H9 (cell line): Measurements from ENCODE around the gene LDLR. TPM values are rescaled to one million over a fixed set of nuclear protein-coding genes. Genes with fewer than 3 reads are reported as not detected.

Experiments
- DNase-seq: peaks from one replicate; pipeline ENCODE4 v3.0.0-alpha.2; 2017
- H2AFZ ChIP-seq: one replicate; pipeline ENCODE4 v1.6.1; 2013; ENCODE audit warnings: mild to moderate bottlenecking, low read length, control low read depth, moderate library complexity
- H2AK5ac ChIP-seq: 2 replicates; pipeline ENCODE4 v1.6.1; 2013; ENCODE audit warnings: low read length, control low read depth, mixed read lengths; ENCODE audit not compliant: insufficient read length
- H2BK120ac ChIP-seq: one replicate; pipeline ENCODE4 v1.6.1; 2013; ENCODE audit warnings: low read depth, mild to moderate bottlenecking, low read length, control low read depth, inconsistent platforms; ENCODE audit not compliant: poor library complexity, severe bottlenecking
- H2BK12ac ChIP-seq: 2 replicates; pipeline ENCODE4 v1.6.1; 2013; ENCODE audit warnings: low read length, control low read depth, mixed read lengths, low read depth; ENCODE audit not compliant: insufficient read length
- H2BK15ac ChIP-seq: 2 replicates; pipeline ENCODE4 v1.6.1; 2013; ENCODE audit warnings: low read depth, low read length, control low read depth
- H2BK20ac ChIP-seq: one replicate; pipeline ENCODE4 v1.6.1; 2013; ENCODE audit warnings: low read depth, mild to moderate bottlenecking, low read length, control low read depth, inconsistent platforms; ENCODE audit not compliant: poor library complexity, severe bottlenecking
- H2BK5ac ChIP-seq: 2 replicates; pipeline ENCODE4 v1.6.1; 2013; ENCODE audit warnings: low read length, control low read depth, mixed read lengths; ENCODE audit not compliant: insufficient read length
- H3K14ac ChIP-seq: 2 replicates; pipeline ENCODE4 v1.6.1; 2013; ENCODE audit warnings: low read length, control low read depth; ENCODE audit not compliant: insufficient read depth
- H3K18ac ChIP-seq: 2 replicates; pipeline ENCODE4 v1.6.1; 2013; ENCODE audit warnings: low read depth, mild to moderate bottlenecking, mixed read lengths, low read length, control low read depth; ENCODE audit not compliant: insufficient read length
- H3K23ac ChIP-seq: 2 replicates; pipeline ENCODE4 v1.6.1; 2013; ENCODE audit warnings: low read length, control low read depth, mixed read lengths, low read depth; ENCODE audit not compliant: insufficient read length
- H3K23me2 ChIP-seq: 2 replicates; pipeline ENCODE4 v1.6.1; 2013; ENCODE audit warnings: low read depth, mild to moderate bottlenecking, mixed read lengths, low read length, control low read depth; ENCODE audit not compliant: insufficient read length, poor library complexity, severe bottlenecking
- H3K27ac ChIP-seq: 2 replicates; pipeline ENCODE4 v1.5.1; 2013; ENCODE audit warnings: low read length, control low read depth, mixed read lengths, low read depth; ENCODE audit not compliant: insufficient read length
- H3K27me3 ChIP-seq: 2 replicates; pipeline ENCODE4 v1.6.1; 2013; ENCODE audit warnings: low read length, control low read depth, inconsistent platforms; ENCODE audit not compliant: insufficient read depth
- H3K4ac ChIP-seq: 2 replicates; pipeline ENCODE4 v1.6.1; 2013; ENCODE audit warnings: low read depth, mild to moderate bottlenecking, control low read depth, inconsistent platforms, low read length, moderate library complexity
- H3K4me1 ChIP-seq: 2 replicates; pipeline ENCODE4 v1.6.1; 2013; ENCODE audit warnings: low read length, control low read depth, inconsistent platforms; ENCODE audit not compliant: insufficient read depth
- H3K4me2 ChIP-seq: 2 replicates; pipeline ENCODE4 v1.6.1; 2013; ENCODE audit warnings: low read length, control low read depth, mixed read lengths; ENCODE audit not compliant: insufficient read length, insufficient read depth
- H3K56ac ChIP-seq: 2 replicates; pipeline ENCODE4 v1.6.1; 2013; ENCODE audit warnings: low read depth, mild to moderate bottlenecking, mixed read lengths, low read length, control low read depth; ENCODE audit not compliant: insufficient read length
- H3K79me1 ChIP-seq: 2 replicates; pipeline ENCODE4 v1.6.1; 2013; ENCODE audit warnings: low read depth, mild to moderate bottlenecking, moderate library complexity, low read length, control low read depth, inconsistent platforms; ENCODE audit not compliant: insufficient read depth, poor library complexity, severe bottlenecking
- H3K79me2 ChIP-seq: 2 replicates; pipeline ENCODE4 v1.6.1; 2013; ENCODE audit warnings: low read length, control low read depth, inconsistent platforms; ENCODE audit not compliant: insufficient read depth
- H3K9ac ChIP-seq: 2 replicates; pipeline ENCODE4 v1.6.1; 2013; ENCODE audit warnings: low read length, control low read depth, mixed read lengths; ENCODE audit not compliant: insufficient read length; ENCODE audit errors: extremely low read depth
- H3K9me3 ChIP-seq: one replicate; pipeline ENCODE4 v1.6.1; 2013; ENCODE audit warnings: low read depth, low read length, inconsistent platforms; ENCODE audit not compliant: control insufficient read depth
- H3T11ph ChIP-seq: one replicate; pipeline ENCODE4 v1.6.1; 2013; ENCODE audit warnings: mild to moderate bottlenecking, low read length, control low read depth, inconsistent platforms
- H4K20me1 ChIP-seq: one replicate; pipeline ENCODE4 v1.6.1; 2013; ENCODE audit not compliant: control insufficient read depth, insufficient read length, insufficient read depth
- H4K5ac ChIP-seq: 2 replicates; pipeline ENCODE4 v1.6.1; 2013; ENCODE audit warnings: low read depth, mild to moderate bottlenecking, mixed read lengths, low read length, control low read depth; ENCODE audit not compliant: insufficient read length
- H4K8ac ChIP-seq: replicated peaks from 2 replicates; pipeline ENCODE4 v1.6.1; 2013; ENCODE audit warnings: low read length, control low read depth, mixed read lengths, low read depth; ENCODE audit not compliant: insufficient read length
- H4K91ac ChIP-seq: 2 replicates; pipeline ENCODE4 v1.6.1; 2013; ENCODE audit warnings: low read depth, mild to moderate bottlenecking, moderate library complexity, mixed read lengths, low read length, control low read depth; ENCODE audit not compliant: insufficient read length
- H3K27ac Mint-ChIP-seq, 3 experiments: 2 replicates in 2 of 3; 3 replicates in 1 of 3; pipeline ENCODE4 v1.8.0; 2020 to 2021; ENCODE audit warnings: mixed read lengths in 3 of 3, mild to moderate bottlenecking in 1 of 3, moderate library complexity in 1 of 3
- H3K27me3 Mint-ChIP-seq: 2 replicates; pipeline ENCODE4 v1.8.0; 2021; ENCODE audit warnings: low read depth, mild to moderate bottlenecking, moderate library complexity, mixed read lengths
- H3K36me3 Mint-ChIP-seq, 3 experiments: 2 replicates in 2 of 3; 3 replicates in 1 of 3; pipeline ENCODE4 v1.8.0; 2020 to 2021; ENCODE audit warnings: low read depth in 3 of 3, mixed read lengths in 3 of 3; ENCODE audit not compliant: insufficient read depth in 1 of 3
- H3K4me1 Mint-ChIP-seq, 2 experiments: 2 replicates each; pipeline ENCODE4 v1.8.0; 2020; ENCODE audit warnings: mixed read lengths in 2 of 2
- H3K4me3 Mint-ChIP-seq, 2 experiments: 2 replicates in 1 of 2; 3 replicates in 1 of 2; pipeline ENCODE4 v1.8.0; 2020 to 2021; ENCODE audit warnings: mild to moderate bottlenecking in 2 of 2, mixed read lengths in 2 of 2, moderate library complexity in 1 of 2
- H3K9me3 Mint-ChIP-seq, 2 experiments: 2 replicates in 1 of 2; 3 replicates in 1 of 2; pipeline ENCODE4 v1.8.0; 2020; ENCODE audit warnings: mild to moderate bottlenecking in 2 of 2, mixed read lengths in 2 of 2, moderate library complexity in 1 of 2
- CTCF ChIP-seq: fragments of 200-600 bp; sonication (generic); conservative IDR thresholded peaks from 3 replicates; pipeline ENCODE4 v1.8.0; 2021; ENCODE audit warnings: antibody characterized with exemption, mild to moderate bottlenecking
- WGBS: extraction: QIAGEN DNeasy Blood & Tissue Kit; methylation state at CpG from one replicate; pipeline ENCODE4 v1.1.7; 2013; ENCODE audit warnings: missing lambda C conversion rate, low lambda C conversion rate, mixed read lengths; ENCODE audit not compliant: insufficient read length; ENCODE audit errors: extremely low coverage; 5-methylcytosine and 5-hydroxymethylcytosine counted together
- total RNA-seq: library from RNA; stranded (reverse); gene quantifications from 2 replicates; pipeline ENCODE4 v1.2.1, GENCODE V29; 2021

The LDLR gene
- total RNA-seq, 1 experiment from 2014 or later: 92.7 TPM

- H2AFZ ChIP-seq: no peak overlapping the region
- no peak overlapping the region for H3K4me2 ChIP-seq
- H2BK5ac ChIP-seq: no peak overlapping the region
- H3K18ac ChIP-seq: no peak overlapping the region
- H3K14ac ChIP-seq: no peak overlapping the region
- no peak overlapping the region for H2BK15ac ChIP-seq
- no peak overlapping the region for H3K27ac ChIP-seq
- no peak overlapping the region for H3K56ac ChIP-seq
- no peak overlapping the region for H4K5ac ChIP-seq
- peaks cover 0 to 2% (median 0%) of the 10 kb centered on the region in 3 experiments; a peak in 2 of 7 replicates for H3K36me3 Mint-ChIP-seq
- no CpG with 5 or more reads among the region's 9 CpGs for WGBS
- no peaks in the 10 kb centered on the region for H3K79me2 ChIP-seq
- no peak overlapping the region for H2AK5ac ChIP-seq
- no peaks in the 10 kb centered on the region for H3K9me3 ChIP-seq
- H3K23ac ChIP-seq: no peak overlapping the region
- H2BK20ac ChIP-seq: no peak overlapping the region
- no peaks in the 10 kb centered on the region for H3K23me2 ChIP-seq
- no peak overlapping the region for H3K4me3 Mint-ChIP-seq
- H3K4me1 ChIP-seq: no peaks in the 10 kb centered on the region; the same call in 1 of the 2 replicates
- peaks cover 0 to 3% of the 10 kb centered on the region in 2 experiments; a peak in 1 of 4 replicates for H3K4me1 Mint-ChIP-seq
- H3T11ph ChIP-seq: no peak overlapping the region
- H3K79me1 ChIP-seq: no peaks in the 10 kb centered on the region
- H4K91ac ChIP-seq: no peak overlapping the region
- H3K4ac ChIP-seq: no peak overlapping the region
- H3K27me3 Mint-ChIP-seq: no peaks in the 10 kb centered on the region; the same call in 1 of the 2 replicates
- H4K20me1 ChIP-seq: no peaks in the 10 kb centered on the region
- no peak overlapping the region for H3K9ac ChIP-seq
- peak overlapping the region in 1 of 3 experiments; percentile 14; a peak in 1 of 7 replicates for H3K27ac Mint-ChIP-seq
- H2BK120ac ChIP-seq: no peak overlapping the region
- H3K27me3 ChIP-seq: no peaks in the 10 kb centered on the region
- H4K8ac ChIP-seq: no peak overlapping the region
- no peak for TF ChIP-seq CTCF
- no peaks in the 10 kb centered on the region for H3K9me3 Mint-ChIP-seq
- no peak overlapping the region for H2BK12ac ChIP-seq
- DNase-seq: no peak
These were observed 9.3 kb upstream of the LDLR start for GRCh38 chr19:11079999-11080398.
